ACHN (cell line): ENCODE results near the gene PRKAR1B.
"Not testable (repeated sequence)": the region's sequence is repeated elsewhere in the genome, so short reads cannot be mapped to it uniquely, and the experiment has no call there.

Experiments
- DNase-seq: peaks from one replicate; pipeline ENCODE4 v3.0.0-alpha.2; 2015
- in situ Hi-C: cut with HindIII; loops from 2 replicates; pipeline ENCODE4 v1.10.0; 2017; ENCODE audit warnings: low sequenced_read_pairs, low pct_ligation_motif_present, low pct_unique_long_range_greater_than_20kb

PRKAR1B gene

DNA sequence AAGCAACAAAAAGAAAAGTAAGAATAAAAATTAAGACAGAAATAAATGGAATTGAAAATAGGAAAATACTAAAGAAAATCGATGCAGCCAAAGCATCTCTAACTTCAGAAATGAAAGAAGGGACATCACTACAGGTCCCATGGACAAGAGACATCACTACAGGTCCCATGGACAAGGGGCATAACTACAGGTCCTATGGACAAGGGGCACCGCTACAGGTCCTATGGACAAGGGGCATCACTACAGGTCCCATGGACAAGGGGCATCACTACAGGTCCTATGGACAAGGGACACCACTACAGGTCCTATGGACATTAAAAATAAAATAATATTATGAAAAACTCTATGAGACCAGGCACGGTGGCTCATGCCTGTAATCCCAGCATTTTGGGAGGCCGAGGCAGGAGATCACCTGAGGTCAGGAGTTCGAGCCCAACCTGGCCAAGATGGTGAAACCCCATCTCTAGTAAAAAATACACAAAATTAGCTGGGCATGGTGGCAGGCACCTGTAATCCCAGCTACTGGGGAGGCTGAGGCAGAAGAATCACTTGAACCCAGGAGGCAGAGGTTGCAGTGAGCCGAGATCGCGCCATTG, 101.6 kb downstream of the PRKAR1B start:
- peak; percentile 43 for DNase-seq
- in situ Hi-C loops = no loop called here

DNA sequence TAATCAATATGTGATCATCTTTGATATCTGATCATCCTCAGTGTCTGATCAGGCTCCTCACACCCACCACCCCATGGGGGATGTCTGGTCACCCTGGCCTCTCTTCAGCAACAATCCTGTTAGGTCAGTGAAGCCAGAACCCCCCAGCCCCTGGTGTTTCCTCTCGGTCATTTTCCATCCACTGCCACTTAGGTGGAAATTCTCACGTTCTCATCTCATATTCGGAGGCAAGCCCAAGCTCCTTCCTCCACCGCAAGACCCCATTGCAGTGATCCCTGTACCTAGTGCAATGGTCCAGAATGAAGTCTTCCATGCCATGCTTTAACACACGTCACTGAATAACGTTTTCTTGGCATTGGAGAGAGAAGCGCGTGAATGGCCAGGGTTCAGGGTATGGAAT, 103.6 kb downstream of the PRKAR1B start:
- in situ Hi-C loops = no loop called here
- DNase-seq = no peak

DNA sequence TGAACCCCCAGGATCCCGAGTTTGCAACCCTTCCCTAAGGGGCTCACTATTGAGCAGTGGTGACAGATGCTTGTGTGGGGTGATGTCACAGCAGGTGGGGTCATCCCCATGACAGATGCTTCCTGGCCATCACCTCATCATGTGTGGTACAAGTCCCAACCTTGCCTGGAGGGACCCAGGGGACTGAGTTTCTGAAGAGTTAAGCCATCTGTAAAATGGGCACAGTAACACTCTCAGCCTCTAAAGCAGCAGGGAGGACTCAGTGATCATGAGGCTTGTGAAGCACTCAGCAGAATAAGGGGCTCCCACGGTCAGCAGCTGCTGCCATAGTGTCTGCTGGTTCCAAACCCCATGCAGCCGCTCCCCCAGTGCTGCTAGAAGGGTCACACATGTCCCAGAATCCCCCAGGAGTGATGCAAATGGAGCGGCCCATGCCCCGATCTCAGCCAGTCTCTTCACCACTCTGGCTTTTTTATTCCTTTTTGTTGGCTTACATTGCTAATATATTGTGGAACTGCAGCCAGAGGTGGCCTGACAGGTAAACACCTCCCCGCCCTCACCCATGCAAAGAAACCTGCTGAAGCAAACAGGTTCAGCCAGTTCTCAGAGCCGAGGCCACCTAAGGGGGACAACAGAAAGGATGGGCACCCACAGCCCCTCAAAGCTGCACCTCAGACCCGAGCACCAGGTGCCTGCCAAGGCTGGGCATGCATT, 105.4 kb downstream of the PRKAR1B start:
- in situ Hi-C loops = no loop called here

DNA sequence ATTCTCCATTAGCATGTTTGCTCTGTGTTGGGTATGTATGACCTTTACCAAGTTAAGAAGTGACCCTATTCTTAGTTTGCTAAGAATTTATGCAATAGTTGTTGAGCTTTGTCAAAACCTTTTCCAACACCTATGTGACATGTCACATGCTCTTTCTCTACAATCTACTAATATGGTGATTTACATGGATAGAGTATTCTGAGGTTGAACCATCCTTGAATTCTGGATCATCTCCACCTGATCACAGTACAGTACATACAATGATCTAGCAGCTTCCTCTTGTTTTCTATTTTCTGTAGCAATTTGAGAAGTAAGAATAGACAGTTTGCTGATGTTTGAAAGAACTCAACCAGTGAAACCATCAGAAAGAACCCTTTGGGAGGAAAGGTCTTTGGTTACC, 106.2 kb downstream of the PRKAR1B start:
- no peak for DNase-seq
- in situ Hi-C loops = no loop called here

More for the DNA sequence above, 105.4 kb downstream of the PRKAR1B start:
- no peak for DNase-seq

DNA sequence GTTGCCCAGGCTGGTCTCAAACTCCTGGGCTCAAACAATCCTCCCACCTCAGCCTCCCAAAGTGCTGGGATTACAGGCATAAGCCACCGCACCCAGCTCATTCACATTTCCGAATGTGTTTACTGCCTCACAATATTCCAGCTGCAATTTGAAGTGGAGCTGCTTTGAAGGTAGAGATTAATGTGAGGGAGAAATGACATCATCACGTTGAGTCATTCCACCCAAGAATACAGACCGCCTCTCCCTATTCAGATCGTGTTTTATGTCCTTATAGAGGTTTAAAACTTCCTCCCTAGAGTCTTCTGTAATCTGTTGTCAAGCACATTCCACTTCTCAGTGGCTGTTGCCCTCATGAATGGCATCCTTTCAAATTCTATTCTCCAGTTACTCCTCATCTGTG, 107.0 kb downstream of the PRKAR1B start:
- DNase-seq = no peak

DNA sequence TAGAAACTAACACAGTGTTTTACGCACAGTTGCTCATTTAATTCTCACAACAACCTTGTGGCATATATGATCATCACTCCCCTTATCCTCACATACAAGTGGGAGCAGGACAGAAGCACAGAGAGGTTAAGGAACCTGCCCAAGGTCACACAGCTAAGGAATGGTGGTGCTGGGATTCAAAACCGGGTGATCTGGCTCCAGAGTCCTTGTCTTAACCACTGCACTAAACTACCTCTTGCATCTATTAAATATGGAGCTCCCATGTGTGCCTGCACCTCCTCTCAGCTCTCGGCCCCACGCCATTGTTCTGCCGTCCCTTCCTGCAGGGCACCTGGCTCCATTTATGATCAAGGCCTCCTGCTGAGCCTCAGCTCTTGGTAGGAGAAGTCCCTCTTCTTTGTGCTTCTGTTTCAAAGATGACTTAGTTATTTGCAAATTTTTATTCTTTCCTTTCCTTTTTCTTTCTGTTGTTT, 107.7 kb downstream of the PRKAR1B start:
- in situ Hi-C loops = no loop called here
- no peak for DNase-seq

More for the DNA sequence above, 107.0 kb downstream of the PRKAR1B start:
- in situ Hi-C loops = no loop called here

DNA sequence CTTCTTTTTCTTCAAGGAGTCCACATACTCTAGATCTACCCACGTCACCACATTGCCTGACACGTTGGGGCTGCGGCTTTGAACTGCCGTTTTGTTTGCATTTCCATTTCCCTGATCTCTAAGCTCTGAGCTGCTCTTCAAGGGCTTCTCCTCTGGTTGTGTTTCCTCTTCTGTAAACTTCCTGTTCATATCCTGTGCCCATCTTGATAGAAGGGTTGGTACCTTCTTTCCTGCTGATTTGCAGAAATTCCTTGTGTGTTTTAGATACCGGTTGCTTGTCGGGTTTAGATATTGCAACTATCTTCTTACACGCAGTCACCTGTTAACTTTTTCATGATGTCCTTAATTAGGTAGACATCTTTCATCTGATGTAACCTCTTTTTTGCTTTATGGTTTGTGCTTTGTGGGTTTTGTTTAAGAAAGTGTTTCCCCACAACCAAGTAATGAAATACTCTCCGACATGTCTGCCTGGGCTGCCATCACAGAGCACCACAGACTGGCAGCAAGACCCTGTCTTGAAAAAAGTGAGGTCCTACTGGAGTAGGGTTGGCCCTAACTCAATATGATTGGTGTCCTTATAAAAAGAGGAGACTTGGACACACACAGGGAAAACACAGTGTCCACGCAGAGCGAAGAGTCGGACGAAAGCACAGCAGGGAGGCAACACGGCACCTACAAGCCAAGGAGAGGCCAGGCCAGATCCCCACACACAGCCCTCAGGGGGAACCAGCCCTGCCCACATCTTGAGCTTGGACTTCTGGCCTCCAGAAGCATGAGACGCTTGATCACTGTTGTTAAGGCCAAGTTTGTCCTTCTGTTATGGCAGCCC, 108.3 kb downstream of the PRKAR1B start:
- DNase-seq = no peak
- in situ Hi-C loops = no loop called here

DNA sequence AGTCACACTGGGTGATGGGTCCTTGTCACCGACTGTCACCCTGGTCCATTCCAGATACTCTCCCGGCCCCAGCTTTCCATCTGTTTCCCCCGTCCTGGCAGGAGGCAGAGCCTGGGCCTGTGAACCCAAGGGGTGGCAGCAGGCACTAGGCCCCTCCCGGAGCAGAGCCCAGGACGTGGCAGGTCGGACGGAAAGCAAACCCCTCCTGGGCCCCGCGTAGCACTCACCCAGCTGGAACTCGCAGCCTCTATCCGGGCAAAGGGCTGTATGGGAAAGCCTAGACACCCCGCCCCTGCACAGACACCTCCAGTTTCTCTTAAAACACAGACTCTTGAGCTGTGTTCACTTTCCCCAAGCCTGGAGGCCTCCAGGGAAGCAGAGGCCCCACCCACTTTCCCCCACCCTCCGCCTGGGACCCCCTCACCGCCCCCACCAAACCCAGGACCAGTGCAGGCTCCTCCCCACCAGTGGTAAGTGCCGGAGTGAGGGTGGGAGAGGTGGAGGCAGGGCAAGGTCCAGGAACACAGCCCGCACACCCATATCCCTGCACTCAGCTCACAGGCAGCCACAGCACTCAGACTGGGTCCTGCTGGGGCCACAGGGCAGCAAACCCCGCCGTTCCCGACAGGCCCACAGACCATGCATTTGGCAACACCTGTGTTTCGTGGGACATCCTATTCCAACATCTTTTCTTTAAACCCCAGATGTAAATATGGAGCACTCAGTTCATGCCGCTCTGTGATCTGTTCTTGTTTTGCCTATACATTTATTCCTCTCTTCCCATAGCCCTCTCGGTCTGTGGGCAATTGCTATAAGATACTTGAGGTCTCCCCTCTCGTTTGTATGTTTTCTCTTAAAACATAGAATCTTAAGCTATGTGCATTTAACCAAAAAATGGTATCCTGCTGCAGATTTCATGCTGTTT, 109.2 kb downstream of the PRKAR1B start:
- DNase-seq = no peak
- in situ Hi-C loops = no loop called here

DNA sequence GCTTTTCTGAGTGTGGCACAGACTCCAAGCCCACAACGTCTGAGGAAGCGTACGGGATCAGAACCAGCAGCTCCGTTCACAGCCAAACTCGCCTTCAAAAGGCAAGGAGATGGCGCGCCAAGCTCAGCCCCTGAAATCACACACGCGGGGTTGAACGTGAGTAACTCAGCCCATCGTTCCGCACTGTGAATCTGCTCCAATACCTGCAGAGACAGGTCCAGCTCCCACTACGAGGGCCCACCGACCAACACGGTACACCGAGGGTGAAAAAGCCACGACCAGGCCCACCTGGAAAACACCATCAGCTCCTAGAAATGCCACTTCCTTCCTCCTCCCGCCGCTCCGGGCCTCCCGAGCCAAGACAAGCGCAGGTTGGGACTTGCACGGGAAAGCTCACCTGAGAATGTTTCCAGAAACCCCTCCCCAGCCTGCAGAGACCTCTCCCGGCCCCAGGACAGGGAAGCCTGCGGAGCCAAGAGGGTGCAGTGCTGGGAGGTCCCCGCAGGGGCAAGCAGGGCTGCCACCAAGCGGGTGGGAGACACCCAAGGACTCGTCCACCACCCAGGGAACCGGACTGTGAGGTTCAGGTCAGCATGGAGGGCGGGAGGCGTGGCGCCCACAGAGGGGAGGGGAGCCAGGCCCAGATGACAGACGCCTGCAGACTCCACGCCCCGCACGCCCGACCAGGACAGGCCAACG, 113.5 kb downstream of the PRKAR1B start:
- no peak for DNase-seq
- in situ Hi-C loops = no loop called here

DNA sequence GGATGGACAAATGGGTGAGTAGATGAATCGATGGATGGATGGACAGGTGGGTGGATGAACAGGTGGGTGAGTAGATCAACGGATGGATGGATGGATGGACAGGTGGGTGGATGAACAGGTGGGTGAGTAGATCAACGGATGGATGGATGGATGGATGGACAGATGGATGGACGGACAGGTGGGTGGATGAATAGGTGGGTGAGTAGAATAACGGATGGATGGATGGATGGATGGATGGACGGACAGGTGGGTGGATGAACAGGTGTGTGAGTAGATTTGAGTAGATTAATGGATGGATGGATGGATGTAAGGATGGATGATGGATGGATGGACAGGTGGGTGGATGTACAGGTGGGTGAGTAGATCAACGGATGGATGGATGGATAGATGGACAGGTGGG, 115.2 kb downstream of the PRKAR1B start:
- in situ Hi-C loops, DNase-seq: not testable (repeated sequence)

DNA sequence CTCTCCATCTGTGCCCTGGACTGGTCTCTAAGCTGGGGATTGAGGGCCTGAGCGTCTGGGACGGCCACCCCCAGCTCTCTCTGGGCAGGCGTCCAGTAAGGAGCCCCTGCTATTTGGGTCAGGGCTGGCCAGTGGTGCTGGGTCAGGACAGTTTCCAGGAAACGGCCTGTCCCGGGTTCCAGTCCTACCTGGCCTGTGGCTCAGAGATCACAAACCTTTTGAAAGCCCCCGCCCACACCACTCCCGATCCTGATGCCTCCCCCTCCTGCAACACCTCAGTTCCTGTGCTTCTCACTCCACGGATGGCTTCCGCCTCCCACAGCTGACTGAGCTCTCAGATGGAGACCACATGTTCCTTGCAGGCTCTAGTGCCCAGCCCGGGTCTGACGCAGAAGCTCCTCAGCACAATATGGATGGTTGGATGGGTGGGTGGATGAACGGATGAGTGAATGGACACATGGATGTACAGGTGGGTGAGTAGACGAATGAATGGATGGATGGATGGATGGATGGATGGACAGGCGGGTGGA, 115.7 kb downstream of the PRKAR1B start:
- no peak for DNase-seq
- in situ Hi-C loops = no loop called here

DNA sequence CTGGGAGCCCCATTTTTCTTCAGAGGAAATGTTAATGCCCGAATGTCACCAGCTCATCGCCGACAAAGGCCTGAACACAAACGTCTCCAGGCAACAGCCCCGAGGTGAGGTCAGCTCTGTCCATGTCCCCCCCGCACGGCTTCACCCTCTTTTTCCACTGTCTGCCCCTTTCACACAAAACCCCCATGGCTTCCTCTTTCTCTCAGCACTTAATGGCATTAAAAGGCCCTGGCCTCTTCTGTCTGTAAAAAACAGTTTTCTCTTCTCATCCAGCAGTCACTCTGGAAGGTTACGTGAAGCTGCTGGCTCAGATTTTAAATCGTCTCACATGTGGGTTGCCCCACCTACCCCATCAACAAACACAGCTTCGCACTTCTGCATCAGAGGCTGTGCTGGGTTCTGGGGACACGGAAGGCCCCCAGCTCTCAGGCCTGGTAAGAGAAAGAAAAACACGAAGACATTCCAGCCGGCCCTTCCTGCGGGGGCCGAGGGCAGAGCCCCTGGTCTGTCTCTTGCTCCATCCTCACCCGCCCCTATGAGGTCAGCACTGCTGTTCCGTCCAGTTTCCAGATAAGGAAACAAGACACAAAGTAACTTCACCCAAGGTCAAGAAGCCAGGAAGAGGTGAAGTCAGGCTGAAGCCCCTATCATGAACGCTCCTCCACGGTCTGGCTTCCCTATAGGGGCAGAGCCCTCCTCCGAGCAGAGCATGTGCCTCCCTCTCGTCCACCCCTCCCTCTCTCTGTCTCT, 116.4 kb downstream of the PRKAR1B start:
- in situ Hi-C loops = no loop called here
- no peak for DNase-seq

DNA sequence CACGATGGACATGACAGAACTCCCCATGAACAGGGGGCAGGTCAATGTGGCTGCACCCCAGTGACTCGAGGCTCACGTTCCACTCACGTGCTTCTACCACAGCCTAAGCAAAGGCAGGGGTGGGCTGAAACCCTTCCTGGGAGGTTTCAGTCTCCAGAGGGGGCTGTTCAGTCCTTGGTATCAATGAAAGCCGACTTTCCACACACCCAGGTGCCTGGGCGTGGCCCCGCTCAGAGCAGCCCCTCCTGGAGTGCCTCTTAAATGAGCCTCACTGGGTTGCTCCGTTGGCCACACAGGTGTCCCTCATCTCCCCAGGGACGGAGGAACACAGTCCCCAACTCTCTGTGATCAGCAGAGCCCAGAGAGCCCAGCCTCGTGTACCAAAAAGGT, 116.9 kb downstream of the PRKAR1B start:
- DNase-seq = no peak
- in situ Hi-C loops = no loop called here

DNA sequence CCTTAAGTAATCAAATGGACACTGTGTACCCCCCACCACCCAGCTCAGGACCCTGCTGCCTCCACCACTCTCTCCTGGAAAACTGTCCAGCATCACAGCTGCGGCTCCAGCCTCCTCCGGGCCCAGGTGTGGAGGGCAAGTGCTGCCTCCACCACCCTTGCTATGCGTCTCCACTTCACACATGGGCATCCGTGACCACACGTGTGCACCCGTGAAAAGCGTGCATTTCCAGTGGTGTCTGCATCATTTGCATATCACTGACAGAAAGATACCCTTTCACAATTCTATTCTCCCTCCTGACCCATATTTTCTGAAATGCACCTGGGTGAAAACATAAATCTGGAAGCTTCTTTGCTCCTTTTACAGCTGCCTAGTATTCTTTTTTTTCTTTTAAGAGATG, 117.7 kb downstream of the PRKAR1B start:
- no peak for DNase-seq
- in situ Hi-C loops = no loop called here

DNA sequence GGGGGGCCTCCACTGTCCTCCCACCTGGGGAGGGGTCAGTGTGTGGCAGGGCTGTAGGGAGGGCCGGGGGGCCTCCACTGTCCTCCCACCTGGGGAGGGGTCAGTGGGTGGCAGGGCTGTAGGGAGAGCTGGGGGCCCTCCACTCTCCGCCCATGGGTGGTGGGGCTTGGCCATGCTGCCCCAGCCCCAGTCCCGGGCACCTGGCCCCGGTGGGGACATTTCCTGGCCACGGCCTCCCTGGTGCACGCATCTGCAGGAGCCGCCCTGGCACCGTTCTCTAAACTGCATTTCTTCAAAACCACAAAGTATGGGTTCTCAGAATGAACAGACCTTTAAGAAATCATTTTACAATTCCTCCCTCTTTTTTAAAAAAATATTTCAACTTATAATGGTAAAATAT, 118.1 kb downstream of the PRKAR1B start:
- in situ Hi-C loops = no loop called here
- DNase-seq = no peak

DNA sequence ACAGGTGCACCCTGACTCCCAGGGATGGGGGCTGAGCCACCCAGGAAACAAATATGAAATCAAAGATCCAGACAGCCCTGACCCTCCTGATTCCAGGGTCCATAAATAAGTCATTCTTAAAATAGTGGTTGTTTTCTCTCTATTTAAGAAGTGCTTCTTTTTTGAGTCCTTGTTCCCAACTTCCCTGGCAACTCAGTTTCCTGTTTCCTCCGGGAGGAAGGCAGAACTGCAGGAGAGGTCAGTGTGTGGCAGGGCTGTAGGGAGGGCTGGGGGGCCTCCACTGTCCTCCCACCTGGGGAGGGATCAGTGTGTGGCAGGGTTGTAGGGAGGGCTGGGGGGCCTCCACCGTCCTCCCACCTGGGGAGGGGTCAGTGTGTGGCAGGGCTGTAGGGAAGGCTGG, 118.7 kb downstream of the PRKAR1B start:
- in situ Hi-C loops = no loop called here

DNA sequence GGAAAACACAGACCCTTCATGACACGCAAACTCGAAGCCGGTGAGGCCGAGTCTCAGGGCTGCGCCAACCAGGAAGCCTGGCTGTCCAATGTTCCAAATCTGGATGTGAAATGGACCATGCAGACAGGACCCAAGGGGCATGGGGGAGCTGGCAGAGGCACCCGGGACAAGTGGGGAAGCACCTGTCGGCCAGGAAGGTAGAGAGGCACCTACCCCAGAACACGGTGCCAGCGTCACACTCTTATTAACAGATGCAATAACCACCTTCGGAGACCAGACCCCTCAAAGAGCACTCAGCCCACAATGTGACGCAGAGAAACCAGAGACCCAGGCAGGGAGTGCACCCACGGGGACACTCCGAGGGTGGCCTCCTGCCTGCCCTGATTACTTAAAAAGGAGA, 119.1 kb downstream of the PRKAR1B start:
- in situ Hi-C loops = no loop called here
- DNase-seq = no peak

More for the DNA sequence above, 118.7 kb downstream of the PRKAR1B start:
- DNase-seq = no peak
